Gastroesophageal sphincter (tissue), 4 donors: ENCODE measurements around the gene TIMMDC1. TPM values are rescaled to one million over a fixed set of nuclear protein-coding genes. Genes with fewer than 3 reads are reported as not detected.

Experiments used
- ATAC-seq: fragments of 150-250 bp; one replicate; pipeline ENCODE4 v1.9.1; 2016; ENCODE audit warnings: mild to moderate bottlenecking, moderate library complexity
- H3K27ac ChIP-seq, 4 donors: fragments of 200-600 bp; sonication (generic) in 3 of 4; 1 replicate in 3 of 4; 2 replicates in 1 of 4; pipeline ENCODE4 v1.5.1; 2016 to 2019
- H3K27me3 ChIP-seq: fragments of 200-600 bp; sonication (generic); one replicate; pipeline ENCODE4 v1.5.1; 2019
- H3K36me3 ChIP-seq, 2 donors: fragments of 200-600 bp; sonication (generic); one replicate each; pipeline ENCODE4 v1.5.1; 2019; ENCODE audit warnings: control low read depth in 1 of 2
- H3K4me1 ChIP-seq, 3 donors: fragments of 200-600 bp; sonication (generic); 1 replicate in 2 of 3; 2 replicates in 1 of 3; pipeline ENCODE4 v1.5.1; 2016 to 2019; ENCODE audit warnings: control low read depth in 2 of 3
- H3K4me3 ChIP-seq, 2 donors: fragments of 200-600 bp; sonication (generic); one replicate each; pipeline ENCODE4 v1.5.1; 2019; ENCODE audit warnings: mild to moderate bottlenecking in 1 of 2, moderate library complexity in 1 of 2
- H3K9me3 ChIP-seq, 3 donors: fragments of 200-600 bp; sonication (generic); one replicate each; pipeline ENCODE4 v1.5.1; 2017 to 2019; ENCODE audit warnings: control low read depth in 2 of 3
- EP300 ChIP-seq: sonication (generic); formaldehyde crosslinking; IDR thresholded peaks from one replicate; pipeline ENCODE4 v1.6.1; 2017; ENCODE audit warnings: antibody characterized with exemption, mild to moderate bottlenecking
- POLR2A ChIP-seq, 2 donors: fragments of 450-650 bp; IDR thresholded peaks; one replicate each; pipeline ENCODE4 v1.6.1; 2017; ENCODE audit warnings: antibody characterized with exemption in 2 of 2, mild to moderate bottlenecking in 2 of 2, moderate library complexity in 1 of 2
- POLR2AphosphoS5 ChIP-seq: sonication (generic); formaldehyde crosslinking; IDR thresholded peaks from one replicate; pipeline ENCODE4 v1.6.1; 2017; ENCODE audit warnings: antibody characterized with exemption
- WGBS, 2 donors: methylation state at CpG; one replicate each; pipeline ENCODE4 v1.1.5; 2018; ENCODE audit warnings: low coverage in 1 of 2; 5-methylcytosine and 5-hydroxymethylcytosine counted together
- total RNA-seq, 4 donors: library from RNA; depleted of rRNA; stranded (reverse); fragments of >200 nt; gene quantifications; one replicate each; pipeline ENCODE4 v1.1.0, GENCODE V29; 2016
- TF ChIP-seq, protein P1 (sequence below), 4 experiments: fragments of 200-600 bp in 2 of 4; fragments of 450-650 bp in 2 of 4; sonication (generic) in 1 of 4; IDR thresholded peaks; one replicate each; pipeline ENCODE4 v1.5.1; 2017 to 2019; ENCODE audit warnings: antibody characterized with exemption in 4 of 4, mild to moderate bottlenecking in 2 of 4, moderate library complexity in 2 of 4

The TIMMDC1 gene
- total RNA-seq, 4 donors from 2014 or later, result 43.9 to 65.7 (median 52.2) TPM

DNA sequence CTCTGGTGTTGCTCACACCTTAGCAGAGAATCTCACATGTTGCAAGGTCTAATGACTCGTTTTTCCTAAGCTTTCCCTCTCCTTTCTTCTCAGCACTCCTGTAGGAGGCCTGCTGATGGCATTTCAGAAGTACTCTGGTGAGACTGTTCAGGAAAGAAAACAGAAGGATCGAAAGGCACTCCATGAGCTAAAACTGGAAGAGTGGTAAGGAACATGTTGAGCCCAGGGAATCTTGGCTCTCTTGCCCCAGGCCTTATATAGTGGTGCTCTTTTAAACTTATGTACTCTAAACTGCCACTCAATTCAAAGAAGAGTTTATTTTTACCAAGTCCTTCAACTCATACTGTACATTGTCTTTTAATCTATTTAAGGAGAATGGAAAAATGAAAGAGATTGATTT is 18.8 kb downstream of the TIMMDC1 start:
- H3K27ac ChIP-seq, result peak overlapping the region; percentile 29 to 80 (median 70)

DNA sequence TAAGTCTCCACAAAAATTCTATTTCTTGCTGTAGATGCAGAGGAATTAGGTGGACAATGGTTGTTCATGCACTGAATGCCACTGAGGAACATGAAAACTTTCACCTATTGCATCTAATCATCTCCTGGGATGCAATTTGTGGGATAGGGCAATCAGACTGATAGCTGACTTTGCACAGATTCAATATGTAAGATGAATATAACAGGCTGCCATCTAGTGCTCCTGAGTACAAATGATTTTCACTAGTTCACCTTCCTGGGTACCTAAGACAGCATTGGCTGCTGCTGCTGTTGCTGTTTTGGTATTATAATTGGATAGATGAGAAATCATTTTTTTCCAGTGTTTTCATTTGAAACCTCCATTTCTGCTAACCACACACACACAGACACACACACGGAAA is 19.7 kb downstream of the TIMMDC1 start:
- Histone ChIP-seq H3K4me1 (peaks cover 0 to 24% (median 0%) of the 10 kb centered on the region in 3 donors), H3K36me3 (peaks cover 5 to 96% of the 10 kb centered on the region in 2 donors), H3K27me3 (no peaks in the 10 kb centered on the region), H3K9me3 (peaks cover 0 to 4% (median 0%) of the 10 kb centered on the region in 3 donors), H3K4me3 (no peak overlapping the region), H3K27ac (peak overlapping the region in 2 of 4 donors; percentile 73 to 80)
- TF ChIP-seq, protein P1, sequence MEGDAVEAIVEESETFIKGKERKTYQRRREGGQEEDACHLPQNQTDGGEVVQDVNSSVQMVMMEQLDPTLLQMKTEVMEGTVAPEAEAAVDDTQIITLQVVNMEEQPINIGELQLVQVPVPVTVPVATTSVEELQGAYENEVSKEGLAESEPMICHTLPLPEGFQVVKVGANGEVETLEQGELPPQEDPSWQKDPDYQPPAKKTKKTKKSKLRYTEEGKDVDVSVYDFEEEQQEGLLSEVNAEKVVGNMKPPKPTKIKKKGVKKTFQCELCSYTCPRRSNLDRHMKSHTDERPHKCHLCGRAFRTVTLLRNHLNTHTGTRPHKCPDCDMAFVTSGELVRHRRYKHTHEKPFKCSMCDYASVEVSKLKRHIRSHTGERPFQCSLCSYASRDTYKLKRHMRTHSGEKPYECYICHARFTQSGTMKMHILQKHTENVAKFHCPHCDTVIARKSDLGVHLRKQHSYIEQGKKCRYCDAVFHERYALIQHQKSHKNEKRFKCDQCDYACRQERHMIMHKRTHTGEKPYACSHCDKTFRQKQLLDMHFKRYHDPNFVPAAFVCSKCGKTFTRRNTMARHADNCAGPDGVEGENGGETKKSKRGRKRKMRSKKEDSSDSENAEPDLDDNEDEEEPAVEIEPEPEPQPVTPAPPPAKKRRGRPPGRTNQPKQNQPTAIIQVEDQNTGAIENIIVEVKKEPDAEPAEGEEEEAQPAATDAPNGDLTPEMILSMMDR (IDR thresholded peaks at IDR 0.05), result no peak
- TF ChIP-seq POLR2A (IDR thresholded peaks at IDR 0.05) (no peak), EP300 (no peak), POLR2AphosphoS5 (no peak)
- no peak for ATAC-seq
- 80% methylated on average over 1 of the region's 1 CpG; no CpG with 5 or more reads in 1 of the 2 donors for WGBS, 2 donors

More for the DNA sequence above, 18.8 kb downstream of the TIMMDC1 start:
- ATAC-seq, result peak; percentile 76
- Histone ChIP-seq H3K27me3 (no peaks in the 10 kb centered on the region), H3K9me3 (peaks cover 0 to 4% (median 0%) of the 10 kb centered on the region in 3 donors), H3K4me3 (no peak overlapping the region), H3K4me1 (peaks cover 0 to 24% (median 0%) of the 10 kb centered on the region in 3 donors), H3K36me3 (peaks cover 4 to 96% of the 10 kb centered on the region in 2 donors)
- WGBS, 2 donors, result 28 to 33% methylated on average over 1 to 2 of the region's 2 CpGs
- TF ChIP-seq, protein P1 (IDR thresholded peaks at IDR 0.05), result no peak
- TF ChIP-seq POLR2AphosphoS5 (peak; percentile 5), EP300 (no peak), POLR2A (IDR thresholded peaks at IDR 0.05) (no peak)

DNA sequence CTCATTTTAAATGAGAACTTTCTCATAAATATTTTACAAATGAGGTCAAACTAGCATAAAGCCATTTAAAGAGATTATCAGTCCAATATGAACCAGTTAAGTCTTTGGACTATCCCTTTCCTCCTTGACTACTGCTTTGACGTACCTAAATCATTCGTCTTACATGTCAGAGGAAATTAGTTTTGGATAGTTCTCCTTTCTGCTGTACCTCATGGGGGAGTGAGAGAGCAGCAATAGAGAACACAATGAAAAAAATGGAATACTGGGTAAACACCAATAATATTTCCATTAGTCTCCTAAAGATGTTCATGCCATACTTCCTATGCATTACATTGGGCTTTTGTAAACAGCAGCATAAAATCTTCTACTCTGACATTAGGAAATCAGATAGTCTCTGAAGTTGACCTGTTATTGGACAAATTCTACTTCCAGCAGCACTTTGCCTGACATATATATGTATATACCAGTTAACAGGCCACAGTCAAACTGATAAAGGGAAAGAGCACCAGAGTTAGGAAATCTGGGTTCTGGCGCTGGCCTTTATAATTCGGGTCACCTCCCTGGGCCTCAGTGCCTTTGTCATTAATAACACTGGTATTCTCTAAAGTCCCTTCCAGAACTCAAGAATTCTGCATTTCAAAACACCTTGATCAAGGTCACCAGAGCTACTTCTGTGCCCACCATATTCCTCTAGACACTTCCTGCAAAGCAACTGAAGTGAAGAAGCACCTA is 26.8 kb downstream of the TIMMDC1 start:
- TF ChIP-seq, protein P1 (IDR thresholded peaks at IDR 0.05), result peak in 3 of 4 experiments; percentile 22 to 39 (median 38)
- no peak for TF ChIP-seq POLR2A (IDR thresholded peaks at IDR 0.05)
- no peak for ATAC-seq
- Histone ChIP-seq H3K36me3 (peaks cover 5 to 54% of the 10 kb centered on the region in 2 donors), H3K9me3 (peaks cover 0 to 4% (median 0%) of the 10 kb centered on the region in 3 donors), H3K27me3 (no peaks in the 10 kb centered on the region), H3K27ac (peak overlapping the region in 2 of 4 donors; percentile 4 to 15), H3K4me3 (no peak overlapping the region), H3K4me1 (no peaks in the 10 kb centered on the region)
- WGBS, 2 donors, result 60 to 68% methylated on average over 3 to 4 of the region's 4 CpGs

DNA sequence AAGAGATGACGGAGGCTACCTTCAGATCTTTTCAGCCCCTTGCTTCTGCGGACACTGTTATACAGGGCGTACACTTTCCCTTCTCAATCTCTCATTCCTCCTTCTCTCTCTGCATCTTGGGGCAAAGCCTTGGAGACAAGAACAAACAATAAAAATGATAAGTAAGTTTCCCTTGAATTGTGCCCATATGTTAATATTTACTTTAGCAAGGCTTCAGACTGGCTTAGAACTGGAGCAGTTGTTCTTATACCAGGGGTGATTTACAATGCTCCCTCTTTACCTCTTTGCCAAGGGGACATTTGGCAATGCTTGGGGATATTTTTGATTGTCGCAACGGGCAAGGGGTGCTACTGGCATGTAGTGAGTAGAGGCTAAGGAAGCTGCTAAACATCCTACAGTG is 29.4 kb downstream of the TIMMDC1 start:
- 96 to 97% methylated on average over 4 to 5 of the region's 5 CpGs for WGBS, 2 donors
- Histone ChIP-seq H3K4me1 (no peaks in the 10 kb centered on the region), H3K27ac (no peak overlapping the region), H3K9me3 (no peaks in the 10 kb centered on the region), H3K27me3 (no peaks in the 10 kb centered on the region), H3K36me3 (peaks cover 5 to 28% of the 10 kb centered on the region in 2 donors), H3K4me3 (no peak overlapping the region)
- TF ChIP-seq POLR2AphosphoS5, result no peak
- no peak for TF ChIP-seq POLR2A (IDR thresholded peaks at IDR 0.05)
- no peak for ATAC-seq

DNA sequence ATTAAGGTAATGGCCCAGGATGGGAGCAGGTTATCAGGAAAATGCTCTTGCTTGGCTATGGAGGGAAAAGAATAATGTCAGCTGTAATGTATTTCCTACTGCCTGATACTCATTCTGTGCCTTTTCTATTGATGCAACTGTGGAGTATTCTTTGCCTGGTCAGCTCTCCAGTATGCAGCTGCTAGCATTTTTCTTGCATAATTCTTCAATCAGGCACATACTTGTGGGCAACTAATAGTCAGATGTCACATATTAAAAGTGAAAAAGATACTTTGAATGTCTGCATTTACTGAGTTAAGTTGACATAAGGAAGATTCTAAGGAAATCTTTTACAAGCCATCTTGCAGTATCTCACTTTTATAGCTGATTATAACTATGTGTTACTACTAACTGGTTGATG is 31.5 kb downstream of the TIMMDC1 start:
- Histone ChIP-seq H3K36me3 (peaks cover 0 to 6% of the 10 kb centered on the region in 2 donors), H3K27me3 (no peaks in the 10 kb centered on the region), H3K4me3 (no peak overlapping the region), H3K9me3 (no peaks in the 10 kb centered on the region), H3K27ac (no peak overlapping the region), H3K4me1 (no peaks in the 10 kb centered on the region)
- no peak for ATAC-seq
- TF ChIP-seq, protein P1 (IDR thresholded peaks at IDR 0.05), result no peak
- TF ChIP-seq EP300 (no peak), POLR2A (IDR thresholded peaks at IDR 0.05) (no peak), POLR2AphosphoS5 (no peak)
